NB4 (cell line): ENCODE results near the gene MYNN.

ENCODE experiments used
- CTCF ChIP-seq: IDR thresholded peaks from one replicate; pipeline ENCODE4 v1.5.1; 2012; ENCODE audit warnings: low read depth, low read length
- POLR2A ChIP-seq: IDR thresholded peaks from 2 replicates; pipeline ENCODE4 v1.6.1; 2011; ENCODE audit warnings: mild to moderate bottlenecking; ENCODE audit not compliant: insufficient read length; ENCODE audit errors: extremely low read depth

- no peak for TF ChIP-seq CTCF
- TF ChIP-seq POLR2A: no peak
These were observed 12.7 kb upstream of the MYNN start for GRCh38 chr3:169760479-169760878.
